Muscle of arm (tissue), 12 donors: ENCODE data around the gene MPC1. TPM values are rescaled to one million over a fixed set of nuclear protein-coding genes. Genes with fewer than 3 reads are reported as not detected.
"Not testable (repeated sequence)": the region's sequence is repeated elsewhere in the genome, so short reads cannot be mapped to it uniquely, and the experiment has no call there.

Source experiments
- DNase-seq: peaks from one replicate; pipeline ENCODE4 v3.0.0-alpha.2; 2013
- polyA plus RNA-seq, 12 donors: library from polyadenylated mRNA; unstranded; fragments of 120-200 nt; gene quantifications; one replicate each; pipeline ENCODE4 v1.2.1, GENCODE V29; 2013; ENCODE audit not compliant: insufficient read length in 12 of 12

MPC1 gene
- polyA plus RNA-seq, 12 donors, result 52.6 to 90.8 (median 71.7) TPM; not detected in 1

DNA sequence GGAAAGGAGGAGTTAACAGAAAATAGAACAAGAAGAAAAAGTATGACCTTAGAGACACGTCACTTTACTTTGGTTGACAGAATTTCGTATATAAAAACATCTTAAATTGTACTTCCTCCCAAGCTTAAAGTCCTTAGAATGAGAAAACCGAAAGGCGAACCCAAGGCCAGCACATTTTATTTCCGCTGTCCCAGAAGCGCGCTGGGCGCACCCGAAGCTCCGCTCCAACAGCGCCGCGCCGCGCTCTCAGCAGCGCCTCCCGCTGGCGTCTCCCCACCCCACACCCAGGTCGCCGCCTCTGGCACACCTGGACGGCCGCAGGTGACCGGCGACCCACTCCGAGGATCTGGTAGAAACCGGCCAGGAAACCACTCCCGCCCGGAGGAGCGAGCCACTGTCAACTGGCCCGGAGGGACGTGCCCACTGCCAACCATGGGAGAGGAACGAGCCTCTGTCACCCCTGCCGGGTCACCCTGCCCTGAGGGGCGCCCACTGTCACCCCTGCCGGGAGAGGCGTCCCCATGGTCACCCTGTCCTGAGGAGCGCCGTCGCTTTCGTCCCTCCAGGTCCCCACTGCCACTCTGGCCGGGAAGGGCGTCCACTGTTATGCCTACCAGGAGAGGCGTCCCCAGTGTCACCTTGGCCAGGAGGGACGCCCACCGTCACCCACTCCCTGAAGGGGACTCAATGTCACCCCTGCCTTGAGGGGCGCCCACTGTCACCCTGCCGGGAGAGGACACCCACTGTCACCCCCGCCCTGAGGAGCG lies 824 bp downstream of the MPC1 start:
- DNase-seq, result peak; percentile 59

DNA sequence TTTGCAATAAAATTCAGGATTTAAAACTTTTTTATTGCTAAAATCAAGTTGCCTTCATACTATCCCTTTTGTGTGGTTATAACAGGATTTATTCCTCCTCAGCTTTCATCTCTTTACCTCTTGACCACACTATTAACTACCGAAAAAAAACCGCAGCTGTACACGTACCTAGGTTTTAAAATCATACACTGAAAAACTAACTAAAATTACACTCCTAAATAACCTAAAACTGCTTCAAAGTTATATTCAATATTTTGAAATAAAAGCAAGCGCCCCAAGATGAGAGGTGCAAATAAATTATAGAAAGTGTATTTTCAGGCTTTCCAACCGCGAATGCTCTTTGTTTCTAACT lies 1.4 kb downstream of the MPC1 start:
- DNase-seq, result no peak

DNA sequence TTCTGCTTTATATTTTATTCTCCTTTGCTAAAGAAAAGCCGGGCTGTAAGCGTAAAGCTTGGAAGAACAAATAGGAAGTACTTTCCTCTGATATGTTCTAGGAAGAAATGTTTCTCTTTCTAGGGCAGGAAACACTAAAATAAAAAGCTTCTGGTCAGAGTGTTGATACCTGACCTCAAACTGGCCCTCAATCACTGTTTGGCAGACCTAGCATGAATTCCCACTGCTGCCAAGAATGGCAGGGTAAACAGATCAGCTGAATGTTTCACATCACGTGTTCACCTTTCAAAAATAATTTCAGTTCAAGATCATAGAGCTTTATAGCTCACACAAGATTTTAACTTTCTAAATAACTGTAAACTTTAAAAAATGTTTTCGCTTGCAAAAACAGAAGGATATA lies 2.9 kb downstream of the MPC1 start:
- no peak for DNase-seq

- DNase-seq, result no peak
Measured at GRCh38 chr6:166379103-166379586, 3.6 kb downstream of the MPC1 start.

DNA sequence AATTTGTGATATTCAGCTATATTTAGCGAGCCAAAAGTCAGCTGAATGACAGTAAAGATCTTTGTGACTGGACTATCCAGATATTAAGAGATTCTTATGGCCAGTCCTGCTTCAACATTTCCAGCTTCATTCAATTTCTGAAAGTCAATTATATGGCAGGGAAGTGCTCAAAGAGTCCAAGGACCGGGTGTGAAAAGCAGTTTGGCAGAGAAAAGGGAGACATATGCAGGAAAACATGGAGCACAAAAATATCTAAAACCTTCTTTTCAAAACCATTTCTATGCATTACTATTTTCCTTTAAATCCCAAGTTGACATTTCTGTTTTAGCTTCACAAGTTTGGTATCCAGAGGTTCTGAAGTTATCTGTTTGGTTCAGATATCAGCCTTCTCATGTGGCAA lies 5.0 kb downstream of the MPC1 start:
- DNase-seq, result no peak

DNA sequence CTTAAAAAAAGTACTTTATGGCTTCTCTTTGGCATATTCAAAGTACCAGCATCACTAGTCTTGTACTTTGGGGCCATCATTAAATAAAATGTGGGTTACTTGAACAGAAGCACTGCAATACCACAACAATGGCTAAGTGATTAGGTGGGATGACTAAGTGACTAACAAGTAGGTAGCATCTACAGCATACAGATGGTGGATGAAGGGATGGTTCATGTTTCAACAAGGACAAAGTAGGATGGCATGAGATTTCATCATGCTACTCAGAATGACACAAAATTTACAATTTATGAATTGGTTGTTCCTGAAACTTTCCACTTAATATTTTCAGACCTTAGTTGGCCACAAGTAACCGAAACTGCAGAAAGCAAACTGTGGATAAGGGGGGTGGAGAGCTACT lies 7.7 kb downstream of the MPC1 start:
- no peak for DNase-seq

GRCh38 chr6:166370489-166370888 lies 12.3 kb downstream of the MPC1 start:
- DNase-seq, result no peak

- DNase-seq, result no peak
Measured at GRCh38 chr6:166369782-166370181, 13.0 kb downstream of the MPC1 start.

DNA sequence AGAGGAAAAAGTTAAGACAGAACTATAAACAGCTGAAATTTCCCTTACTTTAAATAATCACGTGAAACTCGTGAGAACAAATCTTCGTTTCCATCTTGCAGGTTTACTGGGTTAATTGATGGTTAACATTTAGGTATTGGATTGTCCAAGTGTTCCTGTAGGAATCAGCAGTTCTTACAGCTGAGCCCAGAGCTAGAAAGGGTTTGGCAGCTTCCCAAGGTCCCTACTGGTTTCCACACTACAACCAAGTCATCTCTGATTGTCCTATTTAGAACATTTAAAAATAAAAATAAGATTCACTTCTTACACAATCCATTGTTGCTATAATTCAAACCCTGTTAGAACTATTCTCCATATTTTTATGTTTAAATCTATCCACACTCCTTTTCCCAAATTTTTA lies 15.8 kb downstream of the MPC1 start:
- no peak for DNase-seq

DNA sequence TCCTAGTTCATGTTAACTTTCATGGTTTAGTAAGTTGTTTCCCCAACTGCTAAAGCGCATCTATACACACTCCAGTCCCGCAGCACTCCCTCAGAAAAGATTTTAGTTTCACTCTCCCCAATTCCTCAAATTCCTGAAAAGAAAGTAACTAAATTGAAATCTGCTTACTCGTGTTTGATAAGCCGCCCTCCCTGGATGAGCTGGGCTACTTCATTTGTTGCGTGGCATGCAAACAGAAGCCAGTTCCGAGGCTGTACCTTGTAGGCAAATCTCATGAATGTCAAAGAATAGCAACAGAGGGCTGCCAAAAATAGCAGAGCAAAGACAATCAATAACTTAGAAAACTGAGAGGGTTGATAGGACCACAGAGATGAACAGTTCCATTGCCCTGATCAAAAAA lies 16.9 kb downstream of the MPC1 start:
- no peak for DNase-seq

DNA sequence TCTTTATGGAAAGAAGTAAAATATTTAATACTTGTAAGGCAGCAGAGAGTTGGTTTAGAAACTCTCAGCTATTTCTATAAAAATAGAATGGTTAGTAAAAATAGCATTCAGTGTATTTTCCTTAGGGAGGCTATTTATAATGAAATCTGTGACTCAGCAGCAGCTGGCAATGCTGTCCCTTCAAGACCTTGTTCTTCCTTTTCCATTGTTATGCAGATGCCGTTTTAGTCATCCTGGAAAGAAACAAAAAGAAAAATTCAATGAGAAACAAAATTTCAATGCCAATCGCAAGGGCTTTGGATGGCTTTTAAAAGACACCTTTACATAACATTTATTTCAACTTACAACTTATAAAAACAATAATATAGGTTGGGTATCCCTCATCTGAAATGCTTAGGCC lies 17.5 kb downstream of the MPC1 start:
- DNase-seq, result no peak

- DNase-seq, result no peak
Measured at GRCh38 chr6:166364456-166364855, 18.3 kb downstream of the MPC1 start.

- DNase-seq, result not testable (repeated sequence)
Measured at GRCh38 chr6:166362427-166362826, 20.3 kb downstream of the MPC1 start.

DNA sequence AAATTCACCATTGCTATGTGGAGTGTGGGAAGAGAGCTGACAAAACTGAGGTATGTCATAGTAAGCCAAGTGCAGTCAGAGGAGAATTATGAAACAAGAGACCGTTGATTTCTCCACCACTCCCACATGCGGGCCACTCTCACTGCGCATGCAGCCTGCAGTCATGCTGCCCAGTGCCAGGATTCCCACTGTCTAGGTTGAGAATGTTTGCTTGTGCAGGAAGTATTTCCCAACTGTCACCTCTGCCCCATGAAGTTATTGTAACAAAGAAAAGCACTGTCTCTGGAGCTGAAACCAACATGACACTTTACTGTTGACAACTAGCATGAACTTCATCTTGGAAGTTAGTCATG lies 21.7 kb downstream of the MPC1 start:
- no peak for DNase-seq

DNA sequence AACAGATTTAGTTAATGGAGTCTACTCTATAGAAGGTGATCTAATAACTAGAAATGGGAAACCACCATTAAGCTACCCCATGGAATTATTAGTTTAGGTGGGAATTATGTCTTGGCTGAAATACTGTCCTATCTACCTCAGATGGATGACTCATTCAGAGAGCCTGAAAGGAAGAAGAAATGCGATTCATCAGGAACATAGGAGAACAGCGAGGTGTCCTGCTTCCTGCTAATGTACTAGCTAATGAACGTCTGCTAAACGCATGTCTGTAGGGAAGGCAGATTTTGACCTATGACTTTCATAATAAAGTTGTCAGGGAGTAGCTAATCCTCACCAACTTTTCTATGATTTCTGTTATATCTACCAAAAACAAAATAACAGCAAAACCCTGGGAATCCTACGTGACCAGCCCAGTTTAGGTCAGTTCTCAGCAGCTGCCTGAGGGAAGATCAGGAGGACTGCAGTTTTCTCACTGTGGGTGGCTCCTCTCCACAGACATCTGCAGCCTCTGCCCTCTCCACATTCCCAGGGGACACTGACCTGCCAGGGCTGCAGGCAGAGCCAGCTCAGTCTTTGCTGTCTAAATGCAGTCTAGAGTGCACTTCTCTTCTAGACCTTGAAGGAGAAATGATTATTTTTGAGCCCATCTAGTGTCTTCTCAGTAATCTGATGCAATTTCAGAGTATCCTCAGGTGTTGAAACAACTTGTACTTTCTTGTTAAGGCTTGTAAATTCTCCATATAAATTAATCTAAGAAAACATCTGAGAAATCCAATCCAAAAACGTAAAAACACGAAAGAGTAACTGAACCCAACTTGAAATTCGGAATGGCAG lies 22.3 kb downstream of the MPC1 start:
- DNase-seq, result no peak

DNA sequence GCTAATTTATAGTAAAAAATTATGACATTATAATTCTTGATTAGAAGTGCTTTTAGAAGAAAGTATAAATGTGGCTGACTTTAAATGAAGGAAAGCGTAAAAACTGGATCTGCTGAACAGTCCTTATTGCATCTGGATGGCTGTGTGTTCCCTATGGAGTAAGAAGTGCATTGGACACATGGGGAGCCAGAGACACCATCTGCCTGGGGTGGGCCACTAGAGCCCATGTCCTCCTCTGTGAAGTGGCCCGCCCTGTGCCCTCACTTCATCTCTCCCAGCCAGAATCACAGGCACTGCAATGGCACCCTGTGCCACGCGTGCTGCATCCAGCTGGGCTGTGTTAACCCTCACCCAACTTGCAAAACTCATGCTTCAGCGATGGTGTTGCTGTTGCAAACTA lies 27.2 kb downstream of the MPC1 start:
- DNase-seq, result no peak

DNA sequence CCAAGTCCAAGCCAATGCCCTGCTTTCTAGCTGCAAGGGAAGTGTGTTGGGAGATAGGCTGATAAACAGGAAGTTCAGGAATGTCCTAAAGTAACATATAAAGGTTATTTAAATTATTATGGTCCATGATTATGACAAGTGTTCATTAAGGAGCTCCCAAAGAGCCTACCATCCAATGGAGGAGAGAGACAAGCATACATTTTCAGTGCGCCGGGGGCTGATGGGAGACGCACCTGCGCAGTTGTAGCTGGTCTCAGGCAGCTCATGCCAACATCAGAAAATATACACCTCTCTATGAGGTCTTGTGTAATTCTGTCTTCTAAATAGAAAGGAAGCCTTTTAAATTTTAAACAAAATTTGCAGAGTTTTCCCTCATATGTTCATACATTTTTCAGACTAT lies 27.8 kb downstream of the MPC1 start:
- DNase-seq, result no peak

- DNase-seq, result no peak
Measured at GRCh38 chr6:166354143-166354542, 28.6 kb downstream of the MPC1 start.

- DNase-seq, result no peak
Measured at GRCh38 chr6:166353507-166353906, 29.2 kb downstream of the MPC1 start.

DNA sequence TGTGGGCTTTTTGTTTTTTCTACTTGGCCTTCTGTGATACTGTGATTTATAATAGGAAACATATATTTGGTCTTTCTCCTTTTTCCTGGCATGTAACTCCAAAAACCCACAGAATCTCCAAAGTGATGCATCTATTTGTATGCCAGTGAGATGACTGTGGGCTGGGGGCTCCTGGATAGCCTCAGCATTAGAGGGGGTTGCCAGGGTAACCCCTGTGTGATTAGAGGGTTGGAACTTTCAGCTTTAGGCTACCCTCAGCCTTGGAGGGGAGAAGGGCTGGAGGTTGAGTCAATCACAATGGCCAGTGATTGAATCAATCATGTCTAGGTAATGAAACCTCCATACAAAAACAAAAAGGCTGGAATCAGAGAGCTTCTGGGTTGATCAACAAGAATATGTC lies 29.8 kb downstream of the MPC1 start:
- no peak for DNase-seq

GRCh38 chr6:166351715-166352285 lies 30.9 kb downstream of the MPC1 start:
- DNase-seq, result no peak

DNA sequence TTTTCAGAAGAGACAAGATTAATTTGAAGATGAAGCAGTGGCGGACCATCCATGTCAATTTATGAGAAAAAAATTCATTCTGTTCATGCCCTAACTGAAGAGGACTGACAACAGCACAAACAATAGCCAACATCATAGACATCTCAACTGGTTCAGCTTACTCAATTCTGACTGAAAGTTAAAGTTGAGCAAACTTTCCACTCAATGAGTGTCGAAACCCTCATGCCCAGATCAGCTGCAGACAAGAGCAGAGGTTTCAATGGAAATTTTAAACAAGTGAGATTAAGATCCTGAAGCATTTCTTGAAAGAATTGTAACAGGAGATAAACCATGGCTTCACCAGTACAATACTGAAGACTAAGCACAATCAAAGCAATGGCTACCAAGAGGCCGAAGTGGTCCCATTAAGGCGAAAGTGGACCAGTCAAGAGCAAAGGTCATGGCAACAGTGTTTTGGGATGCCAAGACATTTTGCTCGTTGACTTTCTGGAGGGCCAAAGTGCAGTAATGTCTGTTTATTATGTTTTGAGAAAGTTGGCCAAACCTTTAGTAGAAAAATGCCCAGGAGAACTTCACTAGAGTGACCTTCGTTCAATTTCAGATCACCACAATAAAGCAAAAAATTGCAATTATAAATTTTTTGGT lies 34.3 kb downstream of the MPC1 start:
- DNase-seq, result no peak

DNA sequence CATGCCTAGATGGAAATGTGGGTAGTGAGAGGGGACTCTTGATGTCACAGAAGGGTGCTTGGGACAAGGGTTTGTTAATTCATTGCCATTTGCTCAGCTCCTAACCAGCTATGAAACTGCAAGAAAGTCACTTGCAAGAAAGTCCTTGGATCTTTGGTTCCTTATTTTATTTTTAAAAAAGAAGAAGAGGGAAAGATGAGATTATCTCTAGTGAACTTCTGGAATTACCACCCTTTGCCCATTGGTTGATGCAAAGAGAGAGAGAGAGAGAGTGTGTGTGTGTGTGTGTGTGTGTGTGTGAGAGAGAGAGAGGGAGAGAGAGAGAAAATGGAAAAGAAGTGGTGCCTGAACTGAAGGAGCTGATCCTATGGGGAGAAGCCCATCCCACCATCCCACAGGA lies 35.8 kb downstream of the MPC1 start:
- no peak for DNase-seq
